ENCODE results near the gene MYO3B.

DNA sequence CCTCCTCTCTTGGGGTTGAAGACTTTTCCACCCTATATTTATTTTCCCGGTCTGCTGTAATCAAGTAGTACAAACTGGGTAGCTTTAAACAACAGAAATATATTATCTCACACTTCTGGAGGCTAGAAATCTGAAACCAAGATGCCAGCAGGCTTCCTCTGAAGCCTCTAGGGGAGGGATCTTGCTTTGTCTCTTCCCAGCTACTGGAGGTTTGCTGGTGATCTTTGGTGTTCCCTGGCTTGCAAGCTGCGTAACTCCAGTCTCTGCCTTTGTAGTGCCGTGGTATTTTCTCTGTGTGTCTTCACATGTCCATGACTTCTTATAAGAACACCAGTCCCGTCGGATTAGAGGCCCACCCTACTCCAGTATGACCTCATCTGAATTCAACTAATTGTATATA is 44.4 kb downstream of the MYO3B start:
- TF ChIP-seq, protein P1, sequence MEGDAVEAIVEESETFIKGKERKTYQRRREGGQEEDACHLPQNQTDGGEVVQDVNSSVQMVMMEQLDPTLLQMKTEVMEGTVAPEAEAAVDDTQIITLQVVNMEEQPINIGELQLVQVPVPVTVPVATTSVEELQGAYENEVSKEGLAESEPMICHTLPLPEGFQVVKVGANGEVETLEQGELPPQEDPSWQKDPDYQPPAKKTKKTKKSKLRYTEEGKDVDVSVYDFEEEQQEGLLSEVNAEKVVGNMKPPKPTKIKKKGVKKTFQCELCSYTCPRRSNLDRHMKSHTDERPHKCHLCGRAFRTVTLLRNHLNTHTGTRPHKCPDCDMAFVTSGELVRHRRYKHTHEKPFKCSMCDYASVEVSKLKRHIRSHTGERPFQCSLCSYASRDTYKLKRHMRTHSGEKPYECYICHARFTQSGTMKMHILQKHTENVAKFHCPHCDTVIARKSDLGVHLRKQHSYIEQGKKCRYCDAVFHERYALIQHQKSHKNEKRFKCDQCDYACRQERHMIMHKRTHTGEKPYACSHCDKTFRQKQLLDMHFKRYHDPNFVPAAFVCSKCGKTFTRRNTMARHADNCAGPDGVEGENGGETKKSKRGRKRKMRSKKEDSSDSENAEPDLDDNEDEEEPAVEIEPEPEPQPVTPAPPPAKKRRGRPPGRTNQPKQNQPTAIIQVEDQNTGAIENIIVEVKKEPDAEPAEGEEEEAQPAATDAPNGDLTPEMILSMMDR (conservative IDR thresholded peaks at IDR 0.05; ENCODE audit: low read depth, low read length), result 0 out of 2 replicates have a peak, but pooled peaks have one; percentile 20
- TF ChIP-seq EZH2 (IDR thresholded peaks at IDR 0.05; ENCODE audit: borderline replicate concordance, low read depth, low read length, poor library complexity, severe bottlenecking), result no peak
